HuH-7.5 (cell line): ENCODE results near the gene GSAP.
A peak's percentile ranks its signal among the peaks of the same experiment; 100 is the strongest.

Experiments used
- DNase-seq: peaks from one replicate; pipeline ENCODE4 v3.0.0; 2011; ENCODE audit warnings: low spot score

Gene GSAP

GRCh38 chr7:77434570-77435275, 18.6 kb upstream of the GSAP start:
- DNase-seq = no peak

- no peak for DNase-seq
These were observed 17.8 kb upstream of the GSAP start for GRCh38 chr7:77433901-77434300.

- no peak for DNase-seq
These were observed 14.8 kb upstream of the GSAP start for GRCh38 chr7:77430927-77431326.

GRCh38 chr7:77428777-77429231, 12.7 kb upstream of the GSAP start:
- DNase-seq = no peak

GRCh38 chr7:77427996-77428603, 12.0 kb upstream of the GSAP start:
- DNase-seq = no peak

- DNase-seq = no peak
These were observed 10.4 kb upstream of the GSAP start for GRCh38 chr7:77426521-77427051.

- DNase-seq = no peak
These were observed 9.9 kb upstream of the GSAP start for GRCh38 chr7:77426052-77426404.

- no peak for DNase-seq
These were observed 9.2 kb upstream of the GSAP start for GRCh38 chr7:77425101-77426051.

GRCh38 chr7:77422500-77422899, 6.4 kb upstream of the GSAP start:
- DNase-seq = no peak

GRCh38 chr7:77420986-77421672, 5.0 kb upstream of the GSAP start:
- DNase-seq = no peak

GRCh38 chr7:77420438-77420837, 4.3 kb upstream of the GSAP start:
- DNase-seq = no peak

GRCh38 chr7:77419102-77419501, 3.0 kb upstream of the GSAP start:
- no peak for DNase-seq

GRCh38 chr7:77417801-77418200, 1.7 kb upstream of the GSAP start:
- no peak for DNase-seq

GRCh38 chr7:77416621-77417371, 647 bp upstream of the GSAP start:
- DNase-seq = peak; percentile 15

- DNase-seq = peak; percentile 9
These were observed 700 bp downstream of the GSAP start for GRCh38 chr7:77415476-77415822.

GRCh38 chr7:77413861-77414424, 2.2 kb downstream of the GSAP start:
- no peak for DNase-seq

- no peak for DNase-seq
These were observed 3.0 kb downstream of the GSAP start for GRCh38 chr7:77413128-77413527.

GRCh38 chr7:77409739-77410547, 6.2 kb downstream of the GSAP start:
- DNase-seq = no peak

GRCh38 chr7:77409005-77409738, 7.0 kb downstream of the GSAP start:
- no peak for DNase-seq
